Gastroesophageal sphincter (tissue), 3 donors: ENCODE measurements around the gene RPS27L.

Experiments
- CTCF ChIP-seq, 4 experiments: fragments of 200-600 bp in 2 of 4; fragments of 450-650 bp in 2 of 4; sonication (generic) in 1 of 4; IDR thresholded peaks; one replicate each; pipeline ENCODE4 v1.5.1; 2017 to 2019; ENCODE audit warnings: antibody characterized with exemption in 4 of 4, mild to moderate bottlenecking in 2 of 4, moderate library complexity in 2 of 4
- POLR2A ChIP-seq, 2 donors: fragments of 450-650 bp; IDR thresholded peaks; one replicate each; pipeline ENCODE4 v1.6.1; 2017; ENCODE audit warnings: antibody characterized with exemption in 2 of 2, mild to moderate bottlenecking in 2 of 2, moderate library complexity in 1 of 2

- TF ChIP-seq CTCF (IDR thresholded peaks at IDR 0.05) (no peak), POLR2A (IDR thresholded peaks at IDR 0.05) (no peak)
These were observed 12.5 kb upstream of the RPS27L start for GRCh38 chr15:63169788-63170187.
